ENCODE measurements around the gene CREB5. TPM values are rescaled to one million over a fixed set of nuclear protein-coding genes. Genes with fewer than 3 reads are reported as not detected.

The CREB5 gene
- total and polyA plus RNA-seq, 2 of the 8 experiments (the other 6 are each of a cell fraction or from before 2014, with no cell fraction given), result 2.4 to 2.7 TPM

DNA sequence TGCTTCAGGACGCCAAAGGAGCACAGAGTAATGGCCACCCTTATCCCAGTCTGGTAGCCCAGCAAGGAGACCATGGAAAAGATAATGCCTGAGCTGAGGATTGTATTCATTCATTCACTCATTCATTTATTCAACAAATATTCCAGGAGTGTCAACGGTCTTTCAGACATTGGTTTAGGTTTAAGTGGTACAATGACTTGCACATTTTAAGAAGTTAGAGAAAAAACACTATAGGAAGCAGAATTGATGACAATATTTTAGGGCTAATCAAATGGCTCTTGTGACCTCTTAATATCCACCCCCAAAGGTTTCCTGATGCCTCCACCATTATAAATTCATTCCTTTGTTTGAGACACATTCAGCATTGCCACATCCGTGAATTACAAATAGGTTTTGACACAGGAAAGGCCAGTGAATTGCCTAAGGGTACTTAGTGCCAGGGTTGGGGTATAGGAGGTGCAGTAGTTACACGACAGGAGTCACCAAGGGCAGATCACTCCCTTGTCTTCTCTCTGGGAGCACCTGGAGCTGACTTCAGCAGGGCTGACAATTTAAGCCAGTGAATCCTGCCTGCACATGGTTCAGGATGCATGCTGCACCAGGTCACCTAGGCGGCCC lies 269.5 kb downstream of the CREB5 start (continued):
- no peak for TF ChIP-seq HDAC6 (IDR thresholded peaks at IDR 0.05; ENCODE audit: low read depth, low read length)
- TF ChIP-seq CHD7 (IDR thresholded peaks at IDR 0.05; ENCODE audit: insufficient replicate concordance, low read length), result no peak
- no peak for TF ChIP-seq MAFK (IDR thresholded peaks at IDR 0.05; ENCODE audit: low read depth, low read length)
- no peak for TF ChIP-seq CBX5 (IDR thresholded peaks at IDR 0.05; ENCODE audit: low read depth, low read length)
- TF ChIP-seq, protein P1, sequence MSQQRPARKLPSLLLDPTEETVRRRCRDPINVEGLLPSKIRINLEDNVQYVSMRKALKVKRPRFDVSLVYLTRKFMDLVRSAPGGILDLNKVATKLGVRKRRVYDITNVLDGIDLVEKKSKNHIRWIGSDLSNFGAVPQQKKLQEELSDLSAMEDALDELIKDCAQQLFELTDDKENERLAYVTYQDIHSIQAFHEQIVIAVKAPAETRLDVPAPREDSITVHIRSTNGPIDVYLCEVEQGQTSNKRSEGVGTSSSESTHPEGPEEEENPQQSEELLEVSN (IDR thresholded peaks at IDR 0.05), result no peak
- TF ChIP-seq SP2 (IDR thresholded peaks at IDR 0.05; ENCODE audit: low read length), result no peak
- no peak for TF ChIP-seq CTCF (IDR thresholded peaks at IDR 0.05; ENCODE audit: control extremely low read depth in 1 of 3, insufficient read depth in 1 of 3, low read depth in 1 of 3, low read length in 3 of 3)
